Raji (cell line): Measurements from ENCODE around the gene ZNF614.

ENCODE experiments used
- POLR2A ChIP-seq: IDR thresholded peaks from 2 replicates; pipeline ENCODE4 v1.6.1; 2011; ENCODE audit warnings: low read depth, low read length, control low read depth; ENCODE audit not compliant: insufficient read depth

ZNF614 gene

DNA sequence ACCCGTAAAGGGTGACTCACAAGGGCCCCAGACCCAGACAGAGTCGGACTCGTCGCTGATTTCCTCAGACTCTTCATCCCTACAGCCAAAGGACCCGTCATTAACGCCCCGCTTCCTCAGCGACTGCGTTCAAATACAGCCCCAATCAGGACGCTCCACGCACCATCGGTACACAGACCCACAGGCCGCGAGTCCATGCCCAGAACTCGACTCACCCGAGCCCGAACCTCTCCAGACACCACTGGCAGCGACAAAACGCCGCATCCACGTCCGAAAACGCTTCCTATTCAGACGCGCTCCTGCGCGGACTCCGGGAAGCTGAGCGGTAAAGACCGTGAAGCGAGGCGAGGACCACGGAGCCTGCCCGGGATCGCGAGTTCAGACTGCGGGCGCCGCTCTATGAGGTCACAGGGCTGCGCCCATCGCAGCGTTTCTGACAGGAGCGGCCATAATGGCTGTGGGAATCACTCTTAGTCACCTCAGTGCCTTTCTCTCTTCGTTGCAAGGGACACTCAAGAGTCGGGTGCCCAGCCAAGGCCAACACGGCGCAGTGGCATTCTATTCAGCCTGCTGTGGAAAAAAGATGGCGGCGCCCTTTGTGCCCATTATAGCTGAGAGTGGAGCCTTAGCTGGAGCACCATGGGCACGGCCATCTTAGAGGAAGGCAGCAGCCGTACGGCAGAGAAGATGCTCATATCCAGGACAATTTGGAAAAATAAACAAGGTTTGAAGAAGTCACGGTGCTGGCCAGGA lies at the start of gene ZNF614:
Gene ZNF614, minus strand, starts transcription at position 353 of the 753 bp plus-strand sequence. CDS start 2,634 bp downstream, outside the sequence.
- TF ChIP-seq POLR2A = peak; percentile 64

DNA sequence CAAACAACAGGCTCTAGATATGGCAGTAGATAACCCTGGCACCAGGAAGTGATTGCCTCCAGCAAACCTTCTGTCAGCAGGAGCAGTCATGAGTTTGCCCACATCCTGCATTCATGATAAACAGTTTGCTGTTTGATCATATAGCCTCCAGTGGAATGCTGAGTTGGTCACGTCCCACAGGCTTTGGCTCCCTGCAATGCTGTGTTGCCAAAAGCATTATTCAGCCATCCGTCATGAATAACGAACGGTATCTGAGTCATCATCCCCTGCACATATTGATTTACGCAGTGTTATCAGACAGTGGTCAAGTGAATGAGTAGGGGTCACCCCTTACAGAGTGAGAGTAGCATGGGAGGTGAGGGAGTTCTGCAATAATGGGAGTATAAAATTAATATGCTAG lies 42.3 kb upstream of the ZNF614 start:
- TF ChIP-seq POLR2A = no peak

- TF ChIP-seq POLR2A = no peak
These were observed 41.5 kb upstream of the ZNF614 start for GRCh38 chr19:52069653-52070052.

GRCh38 chr19:52066258-52066863 lies 38.2 kb upstream of the ZNF614 start:
- TF ChIP-seq POLR2A = no peak

DNA sequence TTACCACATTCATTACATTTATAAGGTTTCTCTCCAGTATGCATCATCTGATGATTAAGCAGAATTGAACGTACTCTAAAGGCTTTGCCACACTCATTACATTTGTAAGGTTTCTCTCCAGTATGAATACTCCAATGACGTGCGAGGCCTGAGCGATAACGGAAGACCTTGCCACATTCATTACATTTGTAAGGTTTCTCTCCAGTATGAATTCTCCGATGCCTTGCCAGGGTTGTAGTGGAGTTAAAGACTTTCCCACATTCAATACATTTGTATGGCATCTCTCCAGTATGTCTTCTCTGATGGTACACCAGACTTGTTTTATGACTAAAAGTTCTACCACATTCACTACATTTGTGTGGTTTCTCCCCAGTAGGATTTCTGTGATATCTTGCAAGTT lies 37.2 kb upstream of the ZNF614 start:
- no peak for TF ChIP-seq POLR2A

DNA sequence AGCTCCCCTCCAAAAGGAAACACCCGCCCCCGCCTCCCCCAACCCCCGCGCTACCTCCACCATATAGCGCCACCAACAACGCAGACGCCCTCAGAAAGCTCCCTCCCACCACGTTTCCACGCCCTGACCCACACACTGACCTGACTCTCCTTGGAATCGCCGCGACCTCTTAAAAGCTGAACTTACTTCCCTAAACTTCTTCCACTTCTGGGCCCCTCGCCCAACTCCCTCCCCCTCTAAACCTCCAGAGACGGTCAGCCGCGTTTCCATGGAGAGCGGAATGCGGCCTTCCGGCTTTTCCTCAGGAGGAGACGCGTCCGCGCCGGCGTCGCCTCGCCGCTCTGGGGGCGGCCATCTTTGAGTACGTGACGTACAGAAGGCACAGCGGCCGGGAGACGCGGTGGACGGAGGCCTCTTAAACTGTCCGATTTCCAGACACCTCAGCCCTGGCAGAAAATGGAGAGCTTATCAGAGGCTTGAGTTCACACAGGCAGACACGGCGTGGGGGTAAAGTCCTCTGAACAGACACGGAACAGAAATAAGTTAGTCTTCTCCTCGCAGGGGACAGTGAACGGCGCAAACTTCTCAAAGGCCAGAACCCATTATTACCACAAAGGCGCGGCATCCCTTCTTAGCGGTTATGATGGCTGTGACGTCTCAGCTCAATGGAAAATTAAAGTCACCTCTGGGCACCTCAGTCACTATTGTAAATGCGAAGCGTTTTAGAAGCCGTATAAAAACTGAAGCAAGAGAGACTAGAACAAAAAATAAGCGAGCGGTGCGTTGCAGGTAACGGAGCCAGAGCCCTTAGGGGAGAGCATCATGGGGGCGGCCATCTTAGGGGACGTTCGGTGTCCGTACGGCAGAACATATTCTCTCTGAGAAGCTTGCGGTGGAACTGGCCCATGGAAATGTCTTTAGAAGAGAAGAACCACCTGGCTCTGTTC lies 20.6 kb upstream of the ZNF614 start, which contains the start of gene ZNF432:
Gene ZNF432, minus strand, starts transcription at position 284 of the 947 bp plus-strand sequence. CDS start 1,970 bp downstream, outside the sequence.
- TF ChIP-seq POLR2A = peak; percentile 39; the same call in 1 of the 2 replicates

- TF ChIP-seq POLR2A = no peak
These were observed 11.0 kb upstream of the ZNF614 start for GRCh38 chr19:52039169-52039568.

DNA sequence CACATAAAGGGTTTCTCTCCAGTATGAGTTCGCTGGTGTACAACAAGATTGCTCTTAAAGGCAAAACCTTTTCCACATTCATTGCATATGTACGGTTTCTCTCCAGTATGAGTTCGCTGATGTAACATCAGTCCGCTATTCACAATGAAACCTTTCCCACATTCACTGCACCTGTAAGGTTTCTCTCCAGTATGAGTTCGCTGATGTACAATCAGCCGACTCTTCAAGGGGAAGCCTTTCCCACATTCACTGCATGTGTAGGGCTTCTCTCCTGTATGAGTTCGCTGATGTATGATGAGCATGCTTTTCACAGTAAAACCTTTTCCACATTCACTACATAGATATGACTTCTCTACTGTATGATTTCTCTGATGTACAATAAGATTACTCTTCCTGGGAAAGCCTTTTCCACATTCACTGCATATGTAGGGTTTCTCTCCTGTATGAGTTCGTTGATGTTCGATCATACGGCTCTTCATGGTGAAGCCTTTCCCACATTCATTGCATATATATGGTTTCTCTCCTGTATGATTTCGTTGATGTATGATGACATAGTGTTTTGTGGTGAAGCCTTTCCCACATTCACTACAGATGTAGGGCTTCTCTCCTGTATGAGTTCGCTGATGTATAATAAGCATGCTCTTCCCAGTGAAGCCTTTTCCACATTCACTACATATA lies 6.0 kb upstream of the ZNF614 start:
- TF ChIP-seq POLR2A = no peak

DNA sequence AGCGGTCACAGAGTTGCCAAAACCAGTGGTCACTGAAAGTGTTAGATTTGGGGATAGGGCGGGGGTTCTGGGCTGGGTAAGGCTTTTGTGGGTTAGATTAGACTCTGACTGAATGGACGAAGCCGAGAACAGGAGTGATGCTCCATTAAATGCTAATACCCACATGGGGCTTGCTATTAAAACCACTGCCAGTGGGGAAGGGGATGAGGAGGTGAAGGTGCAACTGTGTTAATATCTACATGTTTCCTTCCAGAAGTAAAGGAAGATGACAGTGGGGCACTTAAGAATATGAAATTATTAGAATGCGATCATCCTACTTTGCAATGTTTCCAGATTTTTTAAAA lies 573 bp upstream of the ZNF614 start:
- TF ChIP-seq POLR2A = no peak

- TF ChIP-seq POLR2A = no peak
These were observed 6.0 kb downstream of the ZNF614 start for GRCh38 chr19:52022193-52022592.

DNA sequence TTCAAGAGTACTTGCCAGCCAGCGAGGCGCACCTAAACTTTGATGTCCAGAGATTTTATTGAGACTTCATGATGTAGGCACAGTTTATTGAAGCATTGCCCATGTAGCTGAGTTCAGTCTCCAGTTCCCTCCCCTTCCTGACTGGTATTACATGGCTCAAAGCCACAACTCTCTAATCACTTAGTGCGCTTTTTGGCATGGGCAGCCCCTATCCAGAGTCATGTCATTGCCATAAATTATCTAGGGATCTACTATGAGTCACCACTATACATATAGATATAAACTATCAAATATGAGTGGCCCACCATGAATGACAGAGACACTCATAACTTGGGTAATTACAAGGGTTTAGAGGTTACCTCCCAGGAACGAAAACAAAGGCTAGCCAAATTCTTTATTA lies 7.7 kb downstream of the ZNF614 start:
- TF ChIP-seq POLR2A = no peak

- TF ChIP-seq POLR2A = no peak
These were observed 17.5 kb downstream of the ZNF614 start for GRCh38 chr19:52010674-52011073.

GRCh38 chr19:52007806-52008557 lies 20.2 kb downstream of the ZNF614 start, which contains the start of gene ZNF615:
Gene ZNF615, minus strand, starts transcription at chr19:52008211. Its CDS starts 4,500 bp downstream, at chr19:52003711.
- no peak for TF ChIP-seq POLR2A

DNA sequence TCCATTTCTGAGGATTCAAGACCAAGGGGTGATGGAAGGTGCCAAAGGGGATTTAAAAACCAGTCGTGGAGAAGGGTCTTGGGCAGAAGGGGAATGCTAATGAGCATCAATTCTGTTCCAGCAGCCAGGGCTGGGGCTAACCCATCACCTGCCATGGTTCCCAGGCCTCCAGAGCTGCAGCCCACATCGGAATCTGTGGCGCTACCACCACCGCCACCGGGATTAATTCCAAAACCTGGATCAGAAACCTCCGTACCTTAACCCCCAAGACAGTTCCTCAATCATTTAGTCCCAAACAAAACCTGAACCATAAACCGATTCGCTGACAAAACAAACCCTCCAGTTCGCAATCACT lies 20.8 kb downstream of the ZNF614 start:
- TF ChIP-seq POLR2A = no peak
